ENCODE results near the gene GIPC2.

GIPC2 gene

DNA sequence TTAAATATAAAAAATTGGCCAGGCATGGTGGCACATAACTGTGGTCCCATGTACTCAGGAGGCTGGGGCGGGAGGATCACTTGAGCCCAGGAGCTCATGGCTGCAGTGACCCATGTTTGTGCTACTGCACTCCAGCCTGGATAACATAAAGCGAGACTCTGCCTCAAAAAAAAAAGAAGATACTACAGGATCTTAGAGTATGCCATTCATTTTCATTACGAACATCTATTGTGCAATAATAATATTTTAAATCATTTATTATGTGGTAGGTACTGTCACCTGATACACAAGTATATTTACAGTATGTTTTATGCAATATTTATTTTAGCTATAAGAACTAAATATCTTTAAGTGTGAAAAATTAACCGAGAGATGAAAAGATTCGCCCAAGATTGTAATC is 9.3 kb upstream of the GIPC2 start:
- TF ChIP-seq, protein P1, sequence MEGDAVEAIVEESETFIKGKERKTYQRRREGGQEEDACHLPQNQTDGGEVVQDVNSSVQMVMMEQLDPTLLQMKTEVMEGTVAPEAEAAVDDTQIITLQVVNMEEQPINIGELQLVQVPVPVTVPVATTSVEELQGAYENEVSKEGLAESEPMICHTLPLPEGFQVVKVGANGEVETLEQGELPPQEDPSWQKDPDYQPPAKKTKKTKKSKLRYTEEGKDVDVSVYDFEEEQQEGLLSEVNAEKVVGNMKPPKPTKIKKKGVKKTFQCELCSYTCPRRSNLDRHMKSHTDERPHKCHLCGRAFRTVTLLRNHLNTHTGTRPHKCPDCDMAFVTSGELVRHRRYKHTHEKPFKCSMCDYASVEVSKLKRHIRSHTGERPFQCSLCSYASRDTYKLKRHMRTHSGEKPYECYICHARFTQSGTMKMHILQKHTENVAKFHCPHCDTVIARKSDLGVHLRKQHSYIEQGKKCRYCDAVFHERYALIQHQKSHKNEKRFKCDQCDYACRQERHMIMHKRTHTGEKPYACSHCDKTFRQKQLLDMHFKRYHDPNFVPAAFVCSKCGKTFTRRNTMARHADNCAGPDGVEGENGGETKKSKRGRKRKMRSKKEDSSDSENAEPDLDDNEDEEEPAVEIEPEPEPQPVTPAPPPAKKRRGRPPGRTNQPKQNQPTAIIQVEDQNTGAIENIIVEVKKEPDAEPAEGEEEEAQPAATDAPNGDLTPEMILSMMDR (IDR thresholded peaks at IDR 0.05; ENCODE audit: insufficient read depth, low read depth, low read length, missing control alignments): no peak
- no peak for DNase-seq (ENCODE audit: low read depth)

DNA sequence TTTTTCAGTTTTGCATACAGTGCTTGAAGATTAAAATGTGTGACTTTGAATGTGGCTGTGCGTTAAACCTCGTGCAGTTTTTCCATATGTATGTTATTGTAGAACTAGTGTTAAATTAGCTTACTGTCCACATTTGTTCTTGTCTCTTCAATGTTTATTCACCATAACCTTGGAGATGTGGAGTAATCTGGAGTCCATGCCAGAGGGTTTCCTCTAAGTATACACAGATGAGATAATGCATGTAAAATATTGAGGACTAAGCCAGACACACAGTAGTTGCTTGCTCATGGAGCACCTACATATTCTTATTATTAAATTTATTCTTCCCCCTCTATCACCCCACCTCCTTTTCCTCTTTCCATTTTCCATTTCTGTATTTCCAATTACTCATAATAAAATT is 7.7 kb upstream of the GIPC2 start:
- DNase-seq (ENCODE audit: low read depth): no peak
- TF ChIP-seq, protein P1 (IDR thresholded peaks at IDR 0.05; ENCODE audit: insufficient read depth, low read depth, low read length, missing control alignments): no peak
- H3K4me3 ChIP-seq (ENCODE audit: low read length): no peak overlapping the region

More for the DNA sequence above, 9.3 kb upstream of the GIPC2 start:
- no peak overlapping the region for H3K4me3 ChIP-seq (ENCODE audit: low read length)

DNA sequence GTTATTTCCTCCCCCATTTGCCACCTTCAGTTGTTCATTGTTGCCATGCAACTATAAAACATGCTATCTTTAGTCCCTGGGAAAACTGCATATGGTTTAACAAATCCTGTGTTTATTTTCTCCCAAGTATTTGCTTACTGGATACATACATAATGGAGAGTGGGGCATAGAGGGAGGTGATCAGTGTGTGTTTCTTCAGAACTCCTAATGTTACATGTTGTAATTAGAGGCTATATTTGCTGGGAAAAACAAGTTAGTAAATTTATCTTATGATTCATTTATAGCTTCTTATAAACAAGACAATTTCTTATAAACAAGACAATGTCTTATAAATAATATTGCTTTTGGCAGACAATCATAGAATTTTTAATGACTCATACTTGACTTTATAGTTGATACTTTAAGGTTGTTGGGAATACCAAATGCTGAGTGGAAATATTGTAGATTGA is 7.3 kb upstream of the GIPC2 start:
- no peak for DNase-seq (ENCODE audit: low read depth)
- TF ChIP-seq, protein P1 (IDR thresholded peaks at IDR 0.05; ENCODE audit: insufficient read depth, low read depth, low read length, missing control alignments): no peak
- H3K4me3 ChIP-seq (ENCODE audit: low read length): no peak overlapping the region

DNA sequence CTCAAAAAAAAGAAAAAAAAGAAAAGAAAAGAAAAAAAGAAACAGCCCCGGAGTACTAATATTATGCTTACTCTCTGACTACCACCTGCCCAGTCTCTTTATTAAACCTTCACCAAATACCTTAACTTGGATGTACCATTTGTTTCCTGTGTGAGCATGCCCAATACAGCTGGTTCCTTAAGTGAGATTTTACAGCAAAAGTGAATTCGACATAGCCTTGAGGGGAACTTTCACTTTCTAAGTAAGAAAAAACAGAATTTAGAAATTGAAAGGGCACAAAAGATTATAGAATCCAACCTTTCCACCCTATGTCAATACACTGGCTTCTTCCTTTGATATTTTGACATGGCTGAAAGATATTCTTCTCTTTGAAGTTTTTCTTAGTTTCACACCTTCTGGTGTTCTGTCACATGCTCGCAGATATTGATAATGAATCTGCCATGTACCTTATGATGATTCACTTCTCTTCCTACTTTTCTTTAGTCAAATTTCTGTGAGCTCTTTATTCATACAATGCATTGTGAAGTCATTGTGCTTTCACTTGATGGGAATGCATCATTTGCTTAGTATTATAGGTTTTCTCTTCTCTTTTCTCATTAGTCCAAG is 5.2 kb upstream of the GIPC2 start:
- TF ChIP-seq, protein P1 (IDR thresholded peaks at IDR 0.05; ENCODE audit: insufficient read depth, low read depth, low read length, missing control alignments): no peak
- no peak for DNase-seq (ENCODE audit: low read depth)
- no peak overlapping the region for H3K4me3 ChIP-seq (ENCODE audit: low read length)

DNA sequence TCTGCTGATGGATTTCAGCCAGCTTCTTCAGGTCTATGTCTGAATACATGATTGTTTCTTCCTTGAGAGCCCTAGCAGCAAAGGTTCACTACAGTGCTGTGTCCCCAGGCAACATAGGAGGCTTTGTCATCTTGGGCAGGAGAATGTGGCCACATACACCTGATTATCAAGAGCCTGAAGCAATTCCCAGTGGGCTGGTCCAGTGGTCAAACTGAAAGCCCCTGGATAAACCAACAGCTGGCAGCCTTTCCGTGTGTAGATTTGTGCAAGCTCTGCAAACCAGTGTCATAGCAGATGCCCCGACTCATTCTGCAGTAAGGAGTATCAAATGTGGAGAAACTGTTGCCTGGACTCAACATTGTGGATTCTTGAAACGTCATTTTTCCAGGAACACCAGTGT is 2.3 kb upstream of the GIPC2 start:
- TF ChIP-seq, protein P1 (IDR thresholded peaks at IDR 0.05; ENCODE audit: insufficient read depth, low read depth, low read length, missing control alignments): no peak
- no peak for DNase-seq (ENCODE audit: low read depth)
- no peak overlapping the region for H3K4me3 ChIP-seq (ENCODE audit: low read length)

DNA sequence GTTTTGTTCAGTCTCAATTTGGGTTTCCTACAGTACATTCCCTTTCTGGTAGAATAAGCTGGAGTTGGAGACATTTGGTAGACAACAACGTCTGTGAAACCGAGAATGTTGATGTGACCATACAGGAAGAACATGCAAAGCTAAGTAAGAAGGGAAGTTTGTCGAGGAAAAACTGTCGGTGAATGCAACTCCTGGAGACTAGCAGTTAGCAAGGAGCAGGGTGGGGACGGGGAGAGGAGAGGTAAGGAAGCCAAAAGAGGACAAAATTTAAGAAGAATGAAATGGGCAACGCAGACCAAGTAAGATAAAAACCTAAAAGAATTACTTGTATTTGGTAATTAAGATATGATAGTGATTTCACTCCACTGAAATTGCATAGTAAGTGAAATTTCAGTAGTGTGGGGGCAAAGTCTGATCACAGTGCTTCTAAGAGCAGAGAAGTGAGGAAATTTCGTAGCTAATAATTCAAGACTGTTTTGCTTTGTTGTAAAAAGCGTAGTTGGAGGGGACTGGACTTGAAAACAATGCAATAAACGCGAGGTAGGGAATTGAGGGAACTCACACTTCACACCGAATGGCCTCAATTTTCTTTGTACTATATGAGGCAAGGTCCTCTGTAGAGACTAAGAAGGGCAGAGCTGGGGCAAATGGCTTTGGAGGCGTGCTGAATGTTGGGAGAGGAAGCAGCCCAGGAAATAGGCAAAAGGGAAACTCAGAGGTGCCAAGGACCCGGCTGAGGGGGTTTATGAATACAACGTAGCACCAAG is 787 bp upstream of the GIPC2 start:
- no peak for DNase-seq (ENCODE audit: low read depth)
- no peak overlapping the region for H3K4me3 ChIP-seq (ENCODE audit: low read length)
- TF ChIP-seq, protein P1 (IDR thresholded peaks at IDR 0.05; ENCODE audit: insufficient read depth, low read depth, low read length, missing control alignments): no peak
